Colonic mucosa (tissue), 4 donors: ENCODE measurements around the gene TRIP12. TPM values are rescaled to one million over a fixed set of nuclear protein-coding genes. Genes with fewer than 3 reads are reported as not detected.

Experiments
- DNase-seq: peaks from one replicate; pipeline ENCODE4 v3.0.0-alpha.2; 2020
- H3K27ac ChIP-seq: fragments of 200-600 bp; one replicate; pipeline ENCODE4 v1.8.0; 2021
- H3K27me3 ChIP-seq: fragments of 200-600 bp; one replicate; pipeline ENCODE4 v1.8.0; 2021
- H3K36me3 ChIP-seq: fragments of 200-600 bp; one replicate; pipeline ENCODE4 v1.8.0; 2021
- H3K4me1 ChIP-seq: fragments of 200-600 bp; one replicate; pipeline ENCODE4 v1.8.0; 2021; ENCODE audit warnings: mild to moderate bottlenecking
- H3K4me3 ChIP-seq: fragments of 200-600 bp; one replicate; pipeline ENCODE4 v1.8.0; 2021
- H3K9ac ChIP-seq, 2 donors: one replicate each; pipeline ENCODE4 v1.7.0; 2013; ENCODE audit warnings: control low read depth in 2 of 2, low read depth in 2 of 2, low read length in 2 of 2
- H3K9me3 ChIP-seq: fragments of 200-600 bp; one replicate; pipeline ENCODE4 v1.8.0; 2021
- CTCF ChIP-seq: fragments of 200-600 bp; IDR thresholded peaks from one replicate; pipeline ENCODE4 v1.8.0; 2022; ENCODE audit warnings: antibody characterized with exemption, mild to moderate bottlenecking
- intact Hi-C: fragments of 100-400 bp; cut with DNase I; formaldehyde crosslinking; loops from one replicate; pipeline ENCODE4 v1.14.1; 2022
- total RNA-seq, 2 donors: library from RNA; stranded (reverse); fragmentation: NEBNext Ultra II Directional in 1 of 2; extraction: Animal tissue kit (Norgen Biotek cat#: 25700) in 1 of 2; gene quantifications; one replicate each; pipeline ENCODE4 v1.2.1, GENCODE V29; 2021
- donor health status: healthy.
- donor health status: DM: no; HTN: no; CAD: no.
- donor health status: DM: no; HTN: no; CAD: no.

The TRIP12 gene
- total RNA-seq, 2 donors from 2014 or later: 180 to 209 TPM

DNA sequence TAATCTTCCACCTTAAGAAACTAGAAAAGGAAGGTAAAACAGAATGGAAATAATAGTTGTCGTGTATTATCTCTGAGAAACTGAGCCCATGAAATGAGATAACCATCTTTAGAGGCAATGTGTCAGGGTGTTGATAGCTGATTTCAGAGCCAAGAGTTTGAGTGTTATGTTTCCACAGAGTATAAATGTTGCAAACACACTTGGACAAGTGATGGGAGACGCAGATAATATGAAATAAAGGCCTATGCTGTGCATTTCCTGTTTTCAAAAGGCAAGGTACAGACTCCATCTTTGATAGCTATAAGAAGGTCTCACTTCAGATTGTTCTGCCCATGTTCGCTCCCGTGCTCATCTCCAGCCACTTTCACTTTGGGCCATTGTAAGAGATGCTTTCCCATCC is 181.5 kb downstream of the TRIP12 start:
- Histone ChIP-seq H3K36me3 (no peaks in the 10 kb centered on the region), H3K9ac (no peak overlapping the region), H3K4me1 (no peaks in the 10 kb centered on the region), H3K4me3 (no peak overlapping the region), H3K9me3 (no peaks in the 10 kb centered on the region), H3K27me3 (no peaks in the 10 kb centered on the region), H3K27ac (no peak overlapping the region)
- intact Hi-C loops: no loop called here
- no peak for DNase-seq
- TF ChIP-seq CTCF: no peak

DNA sequence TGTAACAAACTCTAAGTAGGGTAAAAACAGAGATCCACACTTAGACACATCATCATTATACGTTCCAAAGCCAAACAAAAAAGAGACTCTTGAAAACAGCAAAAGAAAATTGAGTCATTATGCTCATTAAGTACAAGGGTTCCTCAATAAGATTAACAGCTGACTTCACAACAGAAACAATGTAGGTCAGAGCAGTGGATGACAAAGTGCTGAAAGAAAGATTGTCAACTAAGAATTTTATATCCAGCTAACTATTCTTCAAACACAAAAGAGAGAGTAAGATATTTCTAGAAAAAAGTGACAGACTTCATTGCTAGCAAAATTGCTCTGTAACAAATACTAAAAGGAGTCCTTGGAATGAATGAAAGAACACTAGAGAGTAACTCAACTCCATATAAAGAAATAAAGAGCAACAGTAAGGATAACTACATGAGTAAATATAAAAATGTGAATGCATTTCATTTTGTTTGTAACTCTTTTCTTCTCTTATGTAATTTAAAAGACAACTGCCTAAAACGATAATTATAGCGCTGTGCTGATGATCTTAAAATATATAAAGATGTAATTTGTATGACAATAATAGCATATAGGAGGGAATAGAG is 183.7 kb downstream of the TRIP12 start:
- intact Hi-C loops: no loop called here
- H3K9ac ChIP-seq: no peak overlapping the region
- no peak overlapping the region for H3K27ac ChIP-seq
- no peaks in the 10 kb centered on the region for H3K9me3 ChIP-seq
- H3K4me3 ChIP-seq: no peak overlapping the region
- no peaks in the 10 kb centered on the region for H3K27me3 ChIP-seq
- TF ChIP-seq CTCF: no peak
- H3K4me1 ChIP-seq: no peaks in the 10 kb centered on the region
- H3K36me3 ChIP-seq: no peaks in the 10 kb centered on the region
- DNase-seq: no peak

GRCh38 chr2:229734410-229734809 is 187.4 kb downstream of the TRIP12 start:
- no peak for TF ChIP-seq CTCF

GRCh38 chr2:229733611-229734245 is 188.1 kb downstream of the TRIP12 start:
- Histone ChIP-seq H3K27me3 (no peaks in the 10 kb centered on the region), H3K4me1 (no peaks in the 10 kb centered on the region), H3K36me3 (no peaks in the 10 kb centered on the region), H3K27ac (no peak overlapping the region), H3K4me3 (no peak overlapping the region), H3K9me3 (no peaks in the 10 kb centered on the region), H3K9ac (no peak overlapping the region)
- TF ChIP-seq CTCF: no peak
- intact Hi-C loops: no loop called here
- DNase-seq: no peak

More at GRCh38 chr2:229734410-229734809, 187.4 kb downstream of the TRIP12 start:
- H3K9ac ChIP-seq: no peak overlapping the region
- no peaks in the 10 kb centered on the region for H3K4me1 ChIP-seq
- no peak overlapping the region for H3K4me3 ChIP-seq
- H3K27me3 ChIP-seq: no peaks in the 10 kb centered on the region
- H3K9me3 ChIP-seq: no peaks in the 10 kb centered on the region
- no peak for DNase-seq
- H3K36me3 ChIP-seq: no peaks in the 10 kb centered on the region
- intact Hi-C loops: no loop called here
- no peak overlapping the region for H3K27ac ChIP-seq

GRCh38 chr2:229732897-229733296 is 188.9 kb downstream of the TRIP12 start:
- no peak for TF ChIP-seq CTCF
- Histone ChIP-seq H3K27me3 (no peaks in the 10 kb centered on the region), H3K9ac (no peak overlapping the region), H3K4me3 (no peak overlapping the region), H3K4me1 (no peaks in the 10 kb centered on the region), H3K9me3 (no peaks in the 10 kb centered on the region), H3K36me3 (no peaks in the 10 kb centered on the region), H3K27ac (no peak overlapping the region)
- intact Hi-C loops: no loop called here
- DNase-seq: no peak
